PFSK-1 (cell line): Measurements from ENCODE around the gene DIPK1C.

Experiments
- FOXP2 ChIP-seq: optimal IDR thresholded peaks from 2 replicates; pipeline ENCODE3; 2011; ENCODE audit warnings: borderline replicate concordance, control low read depth, inconsistent platforms; ENCODE audit not compliant: insufficient read depth; ENCODE audit errors: extremely low read length, extremely low read depth
- POLR2AphosphoS5 ChIP-seq: IDR thresholded peaks from 2 replicates; pipeline ENCODE4 v1.6.1; 2012; ENCODE audit warnings: low read depth, mild to moderate bottlenecking, control low read depth, low read length, moderate library complexity
- REST ChIP-seq, 2 experiments: IDR thresholded peaks; 2 replicates each; pipeline versions ENCODE4 v1.6.1 to v1.8.0; 2011 to 2012; ENCODE audit warnings: low read depth in 2 of 2, low read length in 2 of 2, control low read depth in 1 of 2, inconsistent platforms in 1 of 2, mild to moderate bottlenecking in 1 of 2, moderate library complexity in 1 of 2; ENCODE audit not compliant: insufficient read depth in 1 of 2
- SIN3A ChIP-seq: IDR thresholded peaks from 2 replicates; pipeline ENCODE4 v1.6.1; 2012; ENCODE audit warnings: mild to moderate bottlenecking, low read length, moderate library complexity, borderline replicate concordance; ENCODE audit not compliant: insufficient read depth
- TAF1 ChIP-seq: IDR thresholded peaks from 2 replicates; pipeline ENCODE4 v1.6.1; 2012; ENCODE audit warnings: low read length, control low read depth, borderline replicate concordance; ENCODE audit not compliant: insufficient read depth

DIPK1C gene

GRCh38 chr18:74486119-74486849 is 29.2 kb upstream of the DIPK1C start:
- no peak for TF ChIP-seq SIN3A

GRCh38 chr18:74482697-74483096 is 25.6 kb upstream of the DIPK1C start:
- TF ChIP-seq REST (IDR thresholded peaks at IDR 0.05; ENCODE audit: insufficient read depth in 1 of 2, low read depth in 2 of 2, low read length in 2 of 2), result no peak
- no peak for TF ChIP-seq FOXP2
- TF ChIP-seq POLR2AphosphoS5, result no peak
- no peak for TF ChIP-seq SIN3A

GRCh38 chr18:74480149-74480651 is 23.1 kb upstream of the DIPK1C start:
- TF ChIP-seq REST (IDR thresholded peaks at IDR 0.05; ENCODE audit: insufficient read depth in 1 of 2, low read depth in 2 of 2, low read length in 2 of 2), result no peak
- no peak for TF ChIP-seq POLR2AphosphoS5
- no peak for TF ChIP-seq SIN3A
- no peak for TF ChIP-seq FOXP2
- no peak for TF ChIP-seq TAF1

GRCh38 chr18:74479486-74480148 is 22.5 kb upstream of the DIPK1C start:
- TF ChIP-seq REST (IDR thresholded peaks at IDR 0.05; ENCODE audit: insufficient read depth in 1 of 2, low read depth in 2 of 2, low read length in 2 of 2) (no peak), FOXP2 (no peak), TAF1 (no peak), POLR2AphosphoS5 (no peak), SIN3A (no peak)

- TF ChIP-seq SIN3A (no peak), TAF1 (no peak), FOXP2 (no peak), REST (IDR thresholded peaks at IDR 0.05; ENCODE audit: insufficient read depth in 1 of 2, low read depth in 2 of 2, low read length in 2 of 2) (no peak), POLR2AphosphoS5 (no peak)
Observed at GRCh38 chr18:74478880-74479279, 21.8 kb upstream of the DIPK1C start.
